GM18499 (cell line): ENCODE measurements around the gene UBE2D2.
"Not testable (repeated sequence)": the region's sequence is repeated elsewhere in the genome, so short reads cannot be mapped to it uniquely, and the experiment has no call there.

Experiments used
- ATAC-seq: cut with Tn5 transposase; IDR thresholded peaks from one replicate; pipeline ENCODE4 v1.9.1; 2021; ENCODE audit warnings: moderate number of reproducible peaks; ENCODE audit not compliant: insufficient read depth, unreplicated experiment

UBE2D2 gene

DNA sequence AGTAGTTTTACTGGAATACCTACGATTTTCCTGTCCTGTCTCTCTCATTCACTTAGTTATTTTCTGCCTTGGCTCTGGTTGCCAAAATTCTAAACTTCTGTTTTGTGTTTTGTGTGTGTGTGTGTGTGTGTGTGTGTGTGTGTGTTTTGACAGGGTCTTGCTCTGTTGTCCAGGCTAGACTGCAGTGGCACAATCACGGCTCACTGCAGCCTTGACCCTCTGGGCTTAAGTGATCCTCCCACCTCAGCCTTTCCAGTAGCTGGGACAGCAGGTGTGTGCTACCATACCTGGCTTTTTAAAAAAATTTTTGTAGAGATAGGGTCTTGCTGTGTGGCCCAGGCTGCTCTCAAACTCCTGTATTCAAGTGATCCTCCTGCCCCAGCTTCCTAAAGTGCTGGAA, 17.2 kb downstream of the UBE2D2 start:
- ATAC-seq: no peak

DNA sequence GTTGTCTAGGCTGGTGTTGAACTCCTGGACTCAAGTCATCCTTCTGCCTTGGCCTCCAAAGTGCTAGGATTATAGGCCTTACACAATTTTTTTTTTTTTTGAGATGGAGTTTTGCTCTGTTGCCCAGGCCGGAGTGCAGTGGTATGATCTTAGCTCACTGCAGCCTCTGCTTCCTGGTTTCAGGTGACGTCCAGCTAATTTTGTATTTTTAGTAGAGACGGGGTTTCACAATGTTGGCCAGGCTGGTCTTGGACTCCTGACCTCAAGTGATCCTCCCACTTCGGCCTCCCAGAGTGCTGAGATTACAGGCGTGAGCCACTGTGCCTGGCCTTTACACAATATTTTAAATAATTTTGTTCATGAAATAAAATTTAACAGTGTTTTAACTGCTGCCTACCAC, 21.0 kb downstream of the UBE2D2 start:
- ATAC-seq: not testable (repeated sequence)

DNA sequence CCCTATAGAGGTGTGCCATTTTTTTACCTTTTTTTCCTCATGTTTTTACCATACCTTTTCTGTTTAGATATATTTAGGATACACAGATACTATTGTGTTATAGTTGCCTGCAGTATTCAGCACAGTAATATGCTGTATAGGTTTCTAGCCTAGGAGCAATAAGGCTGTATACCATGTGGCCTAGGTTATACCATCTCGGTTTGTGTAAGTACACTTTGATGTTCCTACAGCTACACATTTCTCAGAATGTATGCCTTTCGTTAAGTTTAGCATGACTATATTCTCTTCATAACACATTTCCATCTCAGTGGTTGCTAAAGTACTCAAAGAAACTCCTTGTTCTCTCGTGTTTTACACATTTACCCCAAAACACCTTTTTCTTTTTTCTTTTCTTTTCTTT, 23.0 kb downstream of the UBE2D2 start:
- no peak for ATAC-seq

DNA sequence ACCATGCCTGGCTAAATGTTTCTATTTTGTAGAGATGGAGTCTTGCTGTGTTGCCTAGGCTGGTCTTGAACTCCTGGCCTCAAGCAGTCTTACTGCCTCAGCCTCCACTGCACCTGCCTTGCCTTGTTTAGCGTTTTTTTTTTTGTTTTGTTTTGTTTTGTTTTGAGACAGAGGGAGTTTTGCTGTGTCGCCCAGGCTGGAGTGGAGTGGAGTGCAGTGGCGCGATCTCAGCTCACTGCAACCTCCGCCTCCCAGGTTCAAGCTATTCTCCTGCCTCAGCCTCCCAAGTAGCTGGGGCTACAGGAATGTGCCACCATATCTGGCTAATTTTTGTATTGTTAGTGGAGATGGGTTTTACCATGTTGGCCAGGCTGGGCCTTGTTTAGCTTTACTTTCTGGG, 27.0 kb downstream of the UBE2D2 start:
- not testable (repeated sequence) for ATAC-seq

DNA sequence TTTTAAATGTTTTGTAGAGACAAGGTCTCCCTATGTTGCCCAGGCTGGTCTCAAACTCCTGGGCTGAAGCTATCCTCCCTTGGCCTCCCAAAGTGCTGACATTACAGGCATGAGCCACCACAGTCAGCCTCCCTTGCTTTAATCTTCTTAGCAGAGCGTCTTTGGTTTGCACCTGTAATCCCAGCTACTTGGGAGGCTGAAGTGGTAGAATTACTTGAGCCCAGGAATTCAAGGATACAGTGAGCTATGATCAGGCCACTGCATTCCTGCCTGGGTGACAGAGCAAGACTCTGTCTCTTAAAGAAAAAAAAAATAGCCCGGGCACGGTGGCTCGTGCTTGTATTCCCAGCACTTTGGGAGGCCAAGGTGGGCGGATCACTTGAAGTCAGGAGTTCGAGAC, 27.8 kb downstream of the UBE2D2 start:
- no peak for ATAC-seq

DNA sequence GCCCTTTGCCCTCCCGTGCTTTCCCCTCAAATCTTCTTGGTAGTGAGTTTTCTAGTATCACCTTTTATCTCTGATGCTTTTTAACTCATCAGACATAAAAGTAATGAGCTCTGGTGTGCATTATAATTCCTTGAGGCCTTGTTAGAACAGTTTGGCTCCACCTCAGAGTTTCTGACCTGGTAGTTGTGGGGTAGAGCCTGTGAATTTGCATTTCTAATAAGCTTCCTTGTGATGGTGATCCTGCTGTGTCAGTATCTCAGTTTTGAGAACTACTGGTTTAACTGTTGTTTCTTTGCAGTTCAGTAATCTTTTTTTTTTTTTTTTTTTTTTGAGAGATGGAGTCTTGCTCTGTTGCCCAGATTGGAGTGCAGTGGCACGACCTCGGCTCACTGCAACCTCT, 31.1 kb downstream of the UBE2D2 start:
- ATAC-seq: no peak

DNA sequence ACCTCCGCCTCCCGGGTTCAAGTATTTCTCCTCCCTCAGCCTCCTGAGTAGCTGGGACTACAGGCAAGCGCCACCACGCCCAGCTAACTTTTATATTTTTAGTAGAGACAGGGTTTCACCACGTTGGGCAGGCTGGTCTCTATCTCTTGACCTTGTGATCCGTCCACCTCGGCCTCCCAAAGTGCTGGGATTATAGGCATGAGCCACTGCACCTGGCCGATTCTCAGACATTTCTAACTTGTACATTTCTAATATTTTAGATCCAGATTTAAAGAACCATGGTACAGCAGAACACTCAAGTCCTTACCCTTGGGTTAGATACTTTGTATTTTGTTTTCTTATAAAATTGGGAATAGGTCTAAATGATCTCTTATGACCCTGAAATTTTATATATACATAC, 31.9 kb downstream of the UBE2D2 start:
- ATAC-seq: not testable (repeated sequence)

DNA sequence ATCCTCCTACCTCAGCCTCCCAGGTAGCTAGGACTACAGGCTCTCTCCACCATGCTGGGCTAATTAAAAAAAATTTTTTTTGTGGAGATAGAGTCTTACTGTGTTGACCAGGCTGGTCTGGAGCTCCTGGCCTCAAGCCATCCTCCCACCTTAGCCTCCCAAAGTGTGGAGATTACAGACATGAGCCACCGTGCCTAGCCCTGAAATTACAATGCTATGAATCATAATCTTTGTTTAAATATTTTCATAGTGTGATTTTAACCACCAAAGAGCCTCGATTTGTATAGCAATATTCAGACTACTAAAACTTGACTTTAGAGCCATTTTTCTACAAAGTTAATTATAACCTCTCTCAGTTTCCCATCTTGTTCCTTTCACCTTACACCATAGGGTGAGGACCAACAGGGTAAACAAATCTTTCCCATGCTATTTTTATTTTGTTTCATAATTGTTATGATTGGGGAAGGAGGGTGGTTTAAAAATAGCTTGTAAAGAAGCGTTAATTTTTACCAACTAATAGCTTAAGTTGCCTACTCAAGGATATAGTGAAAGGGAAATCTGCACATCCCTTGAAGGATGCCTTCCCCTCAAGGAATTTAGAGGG, 32.7 kb downstream of the UBE2D2 start:
- ATAC-seq: no peak

DNA sequence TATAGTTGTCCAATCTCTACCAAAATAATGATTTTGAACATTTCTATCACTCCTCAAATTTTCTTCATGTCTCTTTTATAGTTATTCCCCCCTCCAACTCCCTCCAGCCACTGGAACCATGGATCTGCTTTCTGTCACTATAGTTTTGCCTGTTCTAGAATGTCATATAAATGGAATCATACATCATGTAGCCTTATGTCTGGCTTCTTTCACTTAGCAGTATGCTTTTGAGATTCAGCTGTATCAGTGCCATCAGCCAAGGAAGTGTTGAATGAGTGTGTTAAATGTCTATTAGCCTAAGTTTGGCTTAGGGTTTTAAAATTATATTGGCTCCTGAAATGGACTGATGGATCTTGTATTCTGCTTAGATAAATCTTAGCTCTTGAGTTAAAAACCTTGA, 36.0 kb downstream of the UBE2D2 start:
- ATAC-seq: no peak

DNA sequence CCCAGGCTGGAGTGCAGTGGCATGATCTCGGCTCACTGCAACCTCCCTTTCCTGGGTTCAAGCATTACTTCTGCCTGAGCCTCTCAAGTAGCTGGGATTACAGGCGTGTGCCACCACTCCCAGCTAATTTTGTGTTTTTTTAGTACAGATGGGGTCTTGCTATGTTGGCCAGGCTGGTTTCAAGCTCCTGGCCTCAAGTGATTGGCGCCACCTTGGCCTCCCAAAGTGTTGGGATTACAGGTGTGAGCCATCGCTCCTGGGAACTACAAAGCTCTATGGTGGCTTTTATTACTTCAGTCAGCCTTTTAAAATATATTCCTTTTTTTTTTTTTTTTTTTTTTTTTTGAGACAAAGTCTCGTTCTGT, 37.4 kb downstream of the UBE2D2 start:
- ATAC-seq: not testable (repeated sequence)

DNA sequence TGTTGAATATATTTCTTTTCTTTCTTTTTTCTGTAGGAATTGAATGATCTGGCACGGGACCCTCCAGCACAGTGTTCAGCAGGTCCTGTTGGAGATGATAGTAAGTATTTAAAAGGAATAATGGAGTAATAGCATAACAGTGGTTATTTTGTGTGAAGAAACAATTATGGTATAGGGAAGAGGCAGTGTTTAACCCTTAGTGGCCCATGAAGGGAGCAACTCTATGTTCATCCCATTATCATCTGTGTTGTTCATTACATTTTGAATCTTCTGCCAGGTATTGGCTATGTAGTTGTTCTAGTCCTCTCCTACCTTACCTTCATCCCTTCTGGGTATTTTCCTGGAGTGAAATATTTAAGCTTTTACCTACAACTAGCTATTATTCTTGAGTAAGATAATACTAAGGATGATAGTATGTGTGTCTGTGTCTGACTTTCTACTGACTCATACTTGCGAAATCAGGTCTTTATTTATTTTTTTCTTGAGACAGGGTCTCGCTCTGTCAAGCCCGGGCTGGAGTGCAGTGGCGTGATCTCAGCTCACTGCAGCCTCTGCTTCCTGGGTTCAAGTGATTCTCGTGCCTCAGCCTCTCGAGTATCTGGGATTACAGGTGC, 39.3 kb downstream of the UBE2D2 start:
- no peak for ATAC-seq

DNA sequence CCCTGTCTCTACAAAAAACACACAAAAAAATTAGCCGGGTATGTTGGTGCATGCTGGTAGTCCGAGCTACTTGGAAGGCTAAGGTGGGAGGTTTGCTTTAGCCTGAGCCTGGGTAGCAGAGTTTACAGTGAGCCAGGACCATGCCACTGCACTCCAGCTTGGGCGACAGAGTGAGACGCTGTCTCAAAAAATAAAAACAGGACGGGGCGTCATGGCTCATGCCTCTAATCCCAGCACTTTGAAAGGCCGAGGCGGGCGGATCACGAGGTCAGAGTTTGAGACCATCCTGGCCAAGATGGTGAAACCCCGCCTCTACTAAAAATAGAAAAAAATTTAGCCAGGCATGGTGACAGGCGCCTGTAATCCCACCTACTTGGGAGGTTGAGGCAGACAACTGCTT, 40.3 kb downstream of the UBE2D2 start:
- no peak for ATAC-seq

DNA sequence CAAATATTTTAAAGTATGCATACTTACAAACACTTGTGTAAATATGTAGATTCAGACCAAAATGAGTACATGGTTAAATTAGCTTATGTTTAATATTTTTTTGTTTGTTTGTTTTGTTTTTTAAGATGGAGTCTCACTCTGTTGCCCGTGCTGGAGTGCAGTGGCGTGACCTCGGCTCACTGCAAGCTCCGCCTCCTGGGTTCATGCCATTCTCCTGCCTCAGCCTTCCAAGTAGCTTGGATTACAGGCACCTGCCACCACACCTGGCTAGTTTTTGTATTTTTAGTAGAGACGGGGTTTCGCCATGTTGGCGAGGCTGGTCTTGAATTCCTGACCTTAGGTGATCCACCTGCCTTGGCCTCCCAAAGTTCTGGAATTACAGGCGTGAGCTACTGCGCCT, 40.8 kb downstream of the UBE2D2 start:
- ATAC-seq: not testable (repeated sequence)

DNA sequence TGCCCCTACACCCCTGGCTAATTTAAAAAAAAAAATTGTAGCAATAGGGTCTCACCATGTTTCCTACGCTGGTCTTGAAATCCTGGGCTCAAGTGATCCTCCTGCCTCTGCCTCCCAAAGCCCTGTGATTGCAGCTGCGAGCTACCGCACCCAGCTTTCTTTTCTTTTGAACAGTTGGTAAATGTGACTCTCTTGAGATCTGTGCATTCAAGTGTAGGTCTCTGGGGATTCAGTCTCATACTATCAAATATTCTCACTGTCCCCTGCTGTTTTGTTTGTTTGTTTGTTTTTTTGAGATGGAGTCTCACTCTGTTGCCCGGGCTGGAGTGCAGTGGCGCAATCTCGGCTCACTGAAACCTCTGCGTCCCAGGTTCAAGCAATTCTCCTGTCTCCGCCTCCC, 44.7 kb downstream of the UBE2D2 start:
- no peak for ATAC-seq

DNA sequence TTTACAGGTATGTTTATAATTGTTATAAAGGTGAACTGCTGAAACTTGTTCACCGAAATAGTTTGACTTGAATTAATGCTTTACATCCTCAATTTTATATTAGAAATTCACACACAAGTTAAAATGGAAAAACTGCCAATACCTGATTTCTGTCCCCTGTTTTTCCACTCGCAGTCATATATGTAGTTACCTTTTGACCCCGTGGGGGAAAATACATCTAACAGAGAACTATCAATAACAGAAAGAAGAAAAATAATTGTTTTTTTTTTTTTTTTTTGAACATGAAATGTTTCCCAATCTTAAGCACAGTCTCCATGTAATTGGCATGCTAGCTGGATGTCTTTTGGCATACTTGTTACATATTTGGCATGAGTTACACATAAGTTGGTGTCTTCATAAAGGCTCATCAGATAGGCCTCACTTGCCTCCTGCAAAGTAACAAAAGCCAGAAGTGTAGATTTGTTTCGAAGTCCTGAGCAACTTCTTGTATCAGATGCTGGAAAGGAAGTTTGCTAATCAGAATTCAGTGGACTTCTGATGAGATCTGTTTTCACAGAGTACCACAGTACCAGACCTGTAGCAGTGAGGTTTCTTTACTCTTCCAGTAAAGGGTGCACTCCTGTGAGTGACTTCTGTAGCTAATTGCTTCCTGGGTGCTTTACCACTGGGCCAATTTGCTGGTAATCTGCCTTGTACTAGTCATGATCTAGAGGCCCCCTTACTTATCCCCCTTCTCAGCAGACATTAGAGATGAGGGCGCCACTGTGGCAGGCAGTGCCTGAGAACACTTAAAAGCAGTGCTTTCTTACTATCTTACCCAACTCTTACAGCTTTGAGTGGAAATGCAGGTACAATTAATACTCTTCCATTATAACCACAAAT, 50.8 kb downstream of the UBE2D2 start:
- ATAC-seq: no peak

DNA sequence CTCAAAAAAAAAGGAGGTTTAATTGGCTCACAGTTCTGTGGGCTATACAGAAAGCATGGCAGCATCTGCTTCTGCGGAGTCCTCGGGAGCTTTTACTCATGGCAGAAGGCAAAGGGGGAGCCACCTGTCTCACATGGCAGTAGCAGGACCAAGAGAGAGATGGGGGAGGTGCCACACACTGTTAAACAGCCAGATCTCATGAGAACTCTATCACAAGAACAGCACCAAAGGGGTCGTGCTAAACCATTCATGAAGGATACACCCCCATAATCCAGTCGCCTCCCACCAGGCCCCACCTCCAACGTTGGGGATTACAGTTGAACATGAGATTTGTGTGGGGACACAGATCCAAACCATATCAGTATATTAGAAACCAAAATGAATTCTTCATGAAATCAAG, 58.7 kb downstream of the UBE2D2 start:
- no peak for ATAC-seq

DNA sequence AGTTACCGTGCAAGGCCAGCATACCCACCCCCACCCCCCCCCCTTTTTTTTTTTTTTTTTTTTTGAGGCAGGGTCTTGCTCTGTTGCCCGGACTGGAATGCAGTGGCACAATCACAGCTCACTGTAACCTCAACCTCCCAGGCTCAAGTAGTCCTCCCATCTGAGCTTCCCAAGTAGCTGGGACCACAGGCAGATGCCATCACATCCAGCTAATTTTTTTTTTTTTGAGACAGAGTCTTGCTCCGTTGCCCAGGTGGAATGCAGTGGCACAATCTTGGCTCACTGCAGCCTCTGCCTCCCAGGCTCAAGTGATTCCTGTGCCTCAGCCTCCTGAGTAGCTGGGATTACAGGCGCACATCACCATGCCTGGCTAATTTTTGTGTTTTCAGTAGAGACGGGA, 64.3 kb downstream of the UBE2D2 start:
- ATAC-seq: not testable (repeated sequence)

DNA sequence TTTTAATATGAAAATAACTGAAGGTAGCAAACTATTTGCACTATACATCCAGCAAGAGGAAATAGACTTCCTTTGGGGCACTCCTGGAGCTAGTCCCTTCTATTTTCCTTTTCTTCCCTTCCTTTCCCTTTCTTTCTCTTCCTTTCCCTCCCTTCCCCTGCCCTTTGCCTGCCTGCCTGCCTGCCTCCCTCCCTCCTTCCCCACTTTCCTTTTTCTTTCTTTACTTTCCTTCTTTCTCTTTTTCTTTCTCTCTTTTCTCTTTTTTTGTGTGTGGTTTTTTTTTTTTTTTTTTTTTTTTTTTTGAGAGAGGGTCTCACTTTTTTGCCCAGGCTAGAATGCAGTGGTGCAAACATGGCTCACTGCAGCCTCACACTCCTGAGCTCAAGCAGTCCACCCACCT, 69.7 kb downstream of the UBE2D2 start:
- ATAC-seq: no peak

DNA sequence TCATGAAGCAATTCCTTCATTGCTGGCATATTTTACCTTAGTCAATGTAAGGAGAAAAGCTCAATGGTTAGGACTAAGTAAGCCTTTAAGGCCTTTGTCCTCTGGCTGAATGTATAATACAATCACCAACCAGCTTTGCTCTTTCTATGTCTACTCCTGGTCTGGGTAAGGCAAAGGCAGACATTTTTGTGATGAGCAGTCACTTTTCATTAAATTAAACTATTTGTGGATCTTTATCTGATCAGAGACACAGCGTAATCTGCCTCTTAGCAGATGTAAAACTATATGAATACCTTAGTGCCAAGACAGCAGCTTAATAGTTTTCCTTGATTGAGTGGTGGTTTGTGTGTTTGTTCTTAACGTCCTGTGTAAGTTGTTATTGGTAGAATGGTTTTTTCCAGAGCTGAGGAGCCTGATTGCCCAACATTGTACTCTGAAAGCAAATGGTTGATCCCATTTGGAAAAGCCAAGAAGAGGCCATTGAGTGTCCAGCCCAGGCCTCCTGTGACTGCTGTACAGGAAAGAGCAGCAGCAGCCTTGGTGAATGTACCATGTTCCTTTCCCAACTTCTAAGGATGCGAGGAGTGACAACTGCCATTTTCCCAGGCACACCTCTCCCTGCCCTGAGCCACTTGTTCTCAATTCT, 70.5 kb downstream of the UBE2D2 start:
- ATAC-seq: no peak

DNA sequence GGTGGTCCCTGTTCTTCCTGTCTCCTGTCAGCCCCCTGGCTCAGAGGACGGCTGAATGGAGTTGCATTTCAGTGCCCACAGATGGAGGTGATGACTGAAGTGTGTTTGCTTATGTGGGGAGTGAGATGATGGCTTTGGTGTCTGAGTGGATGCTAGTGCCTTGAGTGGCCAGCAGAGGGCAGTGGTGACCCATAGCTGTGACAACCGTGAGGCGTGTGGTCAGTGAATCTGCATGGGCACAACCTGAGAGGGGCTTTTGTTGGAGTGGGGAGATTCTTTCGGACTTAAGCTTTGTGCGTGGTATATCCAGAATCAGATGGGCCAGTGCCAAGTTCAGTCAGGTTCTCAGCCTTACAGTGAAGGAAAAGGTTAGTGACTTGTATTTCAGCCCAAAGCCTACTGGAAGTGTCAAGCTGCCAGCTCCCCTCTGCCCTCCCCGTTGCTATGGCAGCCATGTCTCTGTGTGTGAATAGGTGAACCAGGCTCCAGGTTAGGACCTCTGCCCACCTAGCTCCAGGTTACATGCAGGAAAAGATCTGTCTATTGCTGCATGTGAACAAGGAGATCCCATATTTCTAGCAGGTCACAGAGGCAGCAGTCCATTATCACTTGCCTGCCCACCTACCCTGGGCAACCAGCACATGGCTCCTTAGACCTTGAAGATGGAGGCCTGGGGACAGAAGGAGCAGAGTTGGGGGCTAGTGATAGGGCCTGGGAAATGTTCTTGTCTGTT, 72.3 kb downstream of the UBE2D2 start:
- ATAC-seq: no peak

DNA sequence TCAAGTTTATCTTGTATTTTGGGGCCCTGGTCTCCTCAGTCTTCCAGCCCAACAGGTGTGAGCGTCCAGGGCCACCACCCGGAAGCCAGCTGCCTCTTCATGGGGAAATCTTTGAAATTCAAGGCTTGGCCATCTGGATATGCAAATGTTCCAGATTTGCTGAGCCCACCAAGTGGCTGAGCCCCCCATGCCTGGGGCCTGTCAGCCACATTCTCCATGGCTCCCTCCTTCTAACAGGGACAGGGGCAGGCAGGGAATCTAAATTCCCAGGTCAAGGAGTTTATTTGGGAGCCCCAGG, 72.8 kb downstream of the UBE2D2 start:
- ATAC-seq: no peak
